GM12878 (cell line): ENCODE data around the gene OR2A12. TPM values are rescaled to one million over a fixed set of nuclear protein-coding genes. Genes with fewer than 3 reads are reported as not detected.

ENCODE experiments used
- ATAC-seq: fragments of 200-7000 bp; cut with Tn5 transposase; 3 replicates; pipeline ENCODE4 v1.9.1; 2020; ENCODE audit warnings: mild to moderate bottlenecking, moderate library complexity
- BruUV-seq: library from RNA; stranded (reverse); fragments of 400-500 nt; replicated peaks from 2 replicates; lab custom pipeline; 2021; lab: Mats Ljungman, UMichigan
- CTCF ChIA-PET: fragments of 300-600 bp; sonication (Branson Sonifier 250); formaldehyde crosslinking; extraction: SDS; loops from one replicate; lab custom pipeline; 2021; ENCODE audit warnings: inconsistent platforms; lab: Yijun Ruan, JAX
- POLR2A ChIA-PET: fragments of 350-600 bp; formaldehyde crosslinking; extraction: SDS; loops from one replicate; lab custom pipeline; 2021; ENCODE audit warnings: inconsistent platforms; lab: Charles Lee
- RAD21 ChIA-PET: fragments of 300-600 bp; sonication (Branson Sonifier 250); formaldehyde crosslinking; loops from one replicate; lab custom pipeline; 2023; ENCODE audit warnings: antibody characterized with exemption; ENCODE audit not compliant: unreplicated experiment; lab: Charles Lee
- SMC1A ChIA-PET: fragments of 300-600 bp; sonication (Branson Sonifier 250); formaldehyde crosslinking; loops from one replicate; lab custom pipeline; 2023; ENCODE audit not compliant: unreplicated experiment, uncharacterized antibody; lab: Charles Lee
- DNase-seq: peaks from one replicate; pipeline ENCODE4 v3.0.0-alpha.2; 2011; ENCODE audit warnings: low read depth, low spot score
- FAIRE-seq: peaks from 3 replicates; lab custom pipeline; 2011; peaks lifted over from hg19 to GRCh38; lab: Jason Lieb, UNC
- H2AFZ ChIP-seq: 2 replicates; pipeline ENCODE4 v1.6.0; 2011; ENCODE audit warnings: low read depth, low read length, control low read depth; ENCODE audit not compliant: control insufficient read depth
- H3K27ac ChIP-seq: 2 replicates; pipeline ENCODE4 v1.5.1; 2011; ENCODE audit warnings: control low read depth; ENCODE audit not compliant: control insufficient read depth, insufficient read depth
- H3K27me3 ChIP-seq, 2 experiments: replicated peaks in 1 of 2; 2 replicates each; pipeline versions ENCODE4 v1.6.0 to v1.6.1; 2011; ENCODE audit warnings: low read length in 1 of 2; ENCODE audit not compliant: control insufficient read depth in 2 of 2, insufficient read depth in 2 of 2
- H3K36me3 ChIP-seq, 2 experiments: 2 replicates each; pipeline ENCODE4 v1.5.1; 2011; ENCODE audit warnings: low read length in 1 of 2; ENCODE audit not compliant: control insufficient read depth in 2 of 2, insufficient read depth in 2 of 2
- H3K4me1 ChIP-seq: 2 replicates; pipeline ENCODE4 v1.6.1; 2011; ENCODE audit warnings: mild to moderate bottlenecking, low read length, moderate library complexity, mixed read lengths; ENCODE audit not compliant: control insufficient read depth, insufficient read depth
- H3K4me2 ChIP-seq: 2 replicates; pipeline ENCODE4 v1.6.0; 2011; ENCODE audit warnings: control low read depth; ENCODE audit not compliant: control insufficient read depth, insufficient read depth
- H3K4me3 ChIP-seq: fragments of 200-600 bp; sonication (generic); 2 replicates; pipeline ENCODE4 v1.5.1; 2016
- H3K79me2 ChIP-seq: 2 replicates; pipeline ENCODE4 v1.6.0; 2011; ENCODE audit warnings: low read length; ENCODE audit not compliant: control insufficient read depth, insufficient read depth
- H3K9ac ChIP-seq: 2 replicates; pipeline ENCODE4 v1.8.0; 2011; ENCODE audit warnings: low read length, control low read depth, mixed read lengths; ENCODE audit not compliant: control insufficient read depth, insufficient read depth
- H3K9me3 ChIP-seq: replicated peaks from 3 replicates; pipeline ENCODE4 v1.5.1; 2011; ENCODE audit warnings: mild to moderate bottlenecking, low read length; ENCODE audit not compliant: control insufficient read depth, insufficient read depth
- H4K20me1 ChIP-seq: 2 replicates; pipeline ENCODE4 v1.6.0; 2011; ENCODE audit not compliant: control insufficient read depth, insufficient read depth
- ASH2L ChIP-seq: fragments of 300-600, 200-600 bp; sonication (generic); IDR thresholded peaks from 2 replicates; pipeline ENCODE4 v1.6.1; 2017; ENCODE audit warnings: low read depth, mild to moderate bottlenecking, borderline replicate concordance
- BRCA1 ChIP-seq: IDR thresholded peaks from 2 replicates; pipeline ENCODE4 v1.6.1; 2011; ENCODE audit warnings: low read depth, low read length, improper control_type of control experiment
- SMAD1 ChIP-seq: fragments of 450-650 bp; IDR thresholded peaks from 2 replicates; pipeline ENCODE4 v1.6.1; 2018; ENCODE audit warnings: mild to moderate bottlenecking, low read depth; ENCODE audit not compliant: partially characterized antibody
- WGBS: methylation state at CpG from one replicate; pipeline ENCODE4 v1.1.6; 2016; ENCODE audit warnings: low lambda C conversion rate; ENCODE audit not compliant: insufficient replicate concordance, insufficient coverage; ENCODE audit errors: missing lambda C conversion rate; 5-methylcytosine and 5-hydroxymethylcytosine counted together
- in situ Hi-C: fragments of 300-500 bp; cut with MboI; formaldehyde crosslinking; loops from 9 replicates; pipeline ENCODE4 v1.14.3; 2018; ENCODE audit warnings: mixed read lengths
- intact Hi-C: fragments of 100-400 bp; cut with micrococcal nuclease; formaldehyde crosslinking; loops from one replicate; pipeline ENCODE4 v1.14.2; 2022; ENCODE audit not compliant: unreplicated experiment
- polyA plus RNA-seq, 11 experiments: library from polyadenylated mRNA; depleted of rRNA in 4 of 11; unstranded in 6 of 11; stranded (reverse) in 5 of 11; fragments of >200 nt; fragmentation: Nextera tagmentation in 4 of 11; fragmentation: Illumina TruSeq in 1 of 11; extraction: Ambion mirVana in 4 of 11; extraction: Trizol in 1 of 11; gene quantifications; 1 replicate in 1 of 11; 2 replicates in 10 of 11; pipeline versions ENCODE4 v1.2.1 to v1.2.3, GENCODE V29; 2011 to 2016; ENCODE audit warnings: inconsistent platforms in 2 of 11, missing spikeins in 2 of 11, low read depth in 1 of 11
- total RNA-seq, 4 experiments: library from RNA; depleted of rRNA in 3 of 4; stranded (reverse); fragments of >200 nt in 3 of 4; fragmentation: Illumina TruSeq in 1 of 4; extraction: Trizol in 1 of 4; gene quantifications; 2 replicates each; pipeline versions ENCODE4 v1.2.1 to v1.2.3, GENCODE V29; 2013 to 2021
- TF ChIP-seq, protein P1 (sequence below): fragments of 150-350 bp; IDR thresholded peaks from 2 replicates; pipeline ENCODE4 v1.6.1; 2016; ENCODE audit warnings: low read depth, low read length
- TF ChIP-seq, protein P2 (sequence below): IDR thresholded peaks from 2 replicates; pipeline ENCODE4 v1.6.1; 2011; ENCODE audit warnings: low read depth, low read length, improper control_type of control experiment, borderline replicate concordance
- TF ChIP-seq, protein P3 (sequence below): IDR thresholded peaks from 2 replicates; pipeline ENCODE4 v1.6.1; 2011; ENCODE audit warnings: low read depth, mild to moderate bottlenecking, low read length, moderate library complexity, borderline replicate concordance; ENCODE audit errors: extremely low read depth

The OR2A12 gene
- total and polyA plus RNA-seq, 10 of the 15 experiments (the other 5 are each of a cell fraction or from before 2014, with no cell fraction given): not detected

DNA sequence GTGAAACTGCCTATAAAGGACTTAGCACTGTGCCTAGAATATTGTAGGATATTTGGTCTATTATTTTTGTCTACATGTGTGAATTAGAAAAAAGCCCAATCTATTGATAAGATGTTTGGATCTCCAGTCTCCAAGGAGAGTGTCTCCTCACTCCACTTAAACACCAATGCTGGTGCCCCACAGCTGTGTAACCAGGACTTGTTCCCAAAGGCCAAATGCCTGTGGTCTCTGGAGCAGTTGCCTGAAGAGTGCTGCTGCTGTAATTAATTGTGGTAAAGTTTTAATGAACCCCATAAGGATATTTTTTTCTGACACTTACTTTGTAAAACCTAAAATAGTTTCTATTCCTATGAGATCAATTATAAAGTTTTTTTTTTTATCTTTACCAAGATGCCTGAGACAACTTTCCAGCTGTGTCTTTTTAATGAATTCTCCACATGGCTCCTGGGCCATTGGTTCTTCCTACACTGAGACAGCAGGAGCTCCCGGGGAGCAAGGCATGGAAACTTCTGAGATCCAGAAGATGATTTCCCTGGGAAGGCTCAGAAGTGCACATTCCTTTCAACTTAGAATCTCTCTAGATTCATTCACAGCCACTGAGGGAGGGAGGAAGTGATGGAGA, 48.6 kb upstream of the OR2A12 start (continued):
- TF ChIP-seq, protein P1, sequence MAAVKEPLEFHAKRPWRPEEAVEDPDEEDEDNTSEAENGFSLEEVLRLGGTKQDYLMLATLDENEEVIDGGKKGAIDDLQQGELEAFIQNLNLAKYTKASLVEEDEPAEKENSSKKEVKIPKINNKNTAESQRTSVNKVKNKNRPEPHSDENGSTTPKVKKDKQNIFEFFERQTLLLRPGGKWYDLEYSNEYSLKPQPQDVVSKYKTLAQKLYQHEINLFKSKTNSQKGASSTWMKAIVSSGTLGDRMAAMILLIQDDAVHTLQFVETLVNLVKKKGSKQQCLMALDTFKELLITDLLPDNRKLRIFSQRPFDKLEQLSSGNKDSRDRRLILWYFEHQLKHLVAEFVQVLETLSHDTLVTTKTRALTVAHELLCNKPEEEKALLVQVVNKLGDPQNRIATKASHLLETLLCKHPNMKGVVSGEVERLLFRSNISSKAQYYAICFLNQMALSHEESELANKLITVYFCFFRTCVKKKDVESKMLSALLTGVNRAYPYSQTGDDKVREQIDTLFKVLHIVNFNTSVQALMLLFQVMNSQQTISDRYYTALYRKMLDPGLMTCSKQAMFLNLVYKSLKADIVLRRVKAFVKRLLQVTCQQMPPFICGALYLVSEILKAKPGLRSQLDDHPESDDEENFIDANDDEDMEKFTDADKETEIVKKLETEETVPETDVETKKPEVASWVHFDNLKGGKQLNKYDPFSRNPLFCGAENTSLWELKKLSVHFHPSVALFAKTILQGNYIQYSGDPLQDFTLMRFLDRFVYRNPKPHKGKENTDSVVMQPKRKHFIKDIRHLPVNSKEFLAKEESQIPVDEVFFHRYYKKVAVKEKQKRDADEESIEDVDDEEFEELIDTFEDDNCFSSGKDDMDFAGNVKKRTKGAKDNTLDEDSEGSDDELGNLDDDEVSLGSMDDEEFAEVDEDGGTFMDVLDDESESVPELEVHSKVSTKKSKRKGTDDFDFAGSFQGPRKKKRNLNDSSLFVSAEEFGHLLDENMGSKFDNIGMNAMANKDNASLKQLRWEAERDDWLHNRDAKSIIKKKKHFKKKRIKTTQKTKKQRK: no peak

DNA sequence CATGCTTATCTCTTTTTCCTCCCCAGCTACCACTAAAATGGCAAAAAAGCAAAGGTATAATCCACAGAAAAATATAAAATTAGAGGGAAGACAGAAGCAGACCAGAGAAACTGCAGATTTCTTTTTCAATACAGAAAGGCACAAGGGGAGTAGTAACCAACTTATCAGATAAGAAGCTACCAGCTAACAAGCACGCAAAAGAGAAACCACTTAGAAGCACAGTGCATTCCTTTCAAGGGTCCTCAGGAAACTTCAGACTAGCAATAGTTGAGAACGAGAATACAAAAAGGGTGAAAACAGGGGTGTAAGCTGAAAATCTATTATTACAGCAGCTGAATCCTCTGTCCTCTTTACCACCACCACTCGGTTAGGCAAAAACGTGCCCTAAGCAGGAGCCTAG, 47.2 kb upstream of the OR2A12 start:
- DNase-seq (no peak), ATAC-seq (no peak), FAIRE-seq (no peak)
- Histone ChIP-seq H3K4me2 (no peak overlapping the region), H4K20me1 (no peaks in the 10 kb centered on the region), H3K79me2 (no peaks in the 10 kb centered on the region), H3K4me1 (no peaks in the 10 kb centered on the region), H3K9me3 (no peaks in the 10 kb centered on the region), H3K4me3 (no peak overlapping the region), H3K9ac (no peak overlapping the region), H2AFZ (no peak overlapping the region), H3K36me3 (no peaks in the 10 kb centered on the region), H3K27ac (no peak overlapping the region), H3K27me3 (no peaks in the 10 kb centered on the region)
- intact Hi-C loops: no loop called here
- CTCF ChIA-PET: no interaction called here
- POLR2A ChIA-PET: no interaction called here
- TF ChIP-seq BRCA1 (no peak), SMAD1 (no peak), ASH2L (no peak)
- TF ChIP-seq, protein P2, sequence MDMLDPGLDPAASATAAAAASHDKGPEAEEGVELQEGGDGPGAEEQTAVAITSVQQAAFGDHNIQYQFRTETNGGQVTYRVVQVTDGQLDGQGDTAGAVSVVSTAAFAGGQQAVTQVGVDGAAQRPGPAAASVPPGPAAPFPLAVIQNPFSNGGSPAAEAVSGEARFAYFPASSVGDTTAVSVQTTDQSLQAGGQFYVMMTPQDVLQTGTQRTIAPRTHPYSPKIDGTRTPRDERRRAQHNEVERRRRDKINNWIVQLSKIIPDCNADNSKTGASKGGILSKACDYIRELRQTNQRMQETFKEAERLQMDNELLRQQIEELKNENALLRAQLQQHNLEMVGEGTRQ: no peak
- TF ChIP-seq, protein P3, sequence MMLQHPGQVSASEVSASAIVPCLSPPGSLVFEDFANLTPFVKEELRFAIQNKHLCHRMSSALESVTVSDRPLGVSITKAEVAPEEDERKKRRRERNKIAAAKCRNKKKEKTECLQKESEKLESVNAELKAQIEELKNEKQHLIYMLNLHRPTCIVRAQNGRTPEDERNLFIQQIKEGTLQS: no peak
- no TSS peak for BruUV-seq
- SMC1A ChIA-PET: interaction anchor here (0.9 kb wide), 1 partner anchor 89 kb away, joined by 3 read pairs; no protein-coding TSS in a partner anchor
- RAD21 ChIA-PET: no interaction called here
- in situ Hi-C loops: no loop called here
- WGBS: 12% methylated on average over 4 of the region's 4 CpGs
